Measurements from ENCODE around the gene ANKH.
A peak's percentile ranks its signal among the peaks of the same experiment; 100 is the strongest.
"Not testable (repeated sequence)": the region's sequence is repeated elsewhere in the genome, so short reads cannot be mapped to it uniquely, and the experiment has no call there.

ANKH gene

GRCh38 chr5:14853685-14854084 lies 17.9 kb downstream of the ANKH start:
- DNase-seq = no peak

- DNase-seq = no peak
Observed at GRCh38 chr5:14852779-14853178, 18.8 kb downstream of the ANKH start.

GRCh38 chr5:14851999-14852526 lies 19.5 kb downstream of the ANKH start:
- peak; percentile 57 for DNase-seq

GRCh38 chr5:14851597-14851996 lies 20.0 kb downstream of the ANKH start:
- DNase-seq = no peak

GRCh38 chr5:14851050-14851419 lies 20.5 kb downstream of the ANKH start:
- no peak for DNase-seq

- DNase-seq = no peak
Observed at GRCh38 chr5:14850419-14851049, 21.0 kb downstream of the ANKH start.

- DNase-seq = no peak
Observed at GRCh38 chr5:14849516-14850294, 21.9 kb downstream of the ANKH start.

GRCh38 chr5:14848942-14849341 lies 22.6 kb downstream of the ANKH start:
- DNase-seq = not testable (repeated sequence)

GRCh38 chr5:14848385-14848784 lies 23.2 kb downstream of the ANKH start:
- no peak for DNase-seq

- no peak for DNase-seq
Observed at GRCh38 chr5:14847471-14847870, 24.1 kb downstream of the ANKH start.

GRCh38 chr5:14842117-14842516 lies 29.5 kb downstream of the ANKH start:
- peak; percentile 93 for DNase-seq

- DNase-seq = no peak
Observed at GRCh38 chr5:14840624-14841023, 31.0 kb downstream of the ANKH start.

- no peak for DNase-seq
Observed at GRCh38 chr5:14838396-14839319, 32.9 kb downstream of the ANKH start.

GRCh38 chr5:14837423-14838122 lies 34.0 kb downstream of the ANKH start:
- DNase-seq = not testable (repeated sequence)

- no peak for DNase-seq
Observed at GRCh38 chr5:14834584-14835550, 36.7 kb downstream of the ANKH start.

GRCh38 chr5:14834062-14834461 lies 37.5 kb downstream of the ANKH start:
- DNase-seq = no peak

GRCh38 chr5:14831006-14831338 lies 40.6 kb downstream of the ANKH start:
- DNase-seq = no peak

GRCh38 chr5:14830210-14831005 lies 41.2 kb downstream of the ANKH start:
- no peak for DNase-seq

- DNase-seq = no peak
Observed at GRCh38 chr5:14829396-14829795, 42.2 kb downstream of the ANKH start.

GRCh38 chr5:14826714-14827113 lies 44.9 kb downstream of the ANKH start:
- no peak for DNase-seq

GRCh38 chr5:14825977-14826376 lies 45.6 kb downstream of the ANKH start:
- DNase-seq = no peak

Measured in NCI-H69 (cell line).